ENCODE measurements around the gene FAM78A. TPM values are rescaled to one million over a fixed set of nuclear protein-coding genes. Genes with fewer than 3 reads are reported as not detected.

The FAM78A gene
- total RNA-seq, 1 experiment from 2014 or later: 0.40 TPM

DNA sequence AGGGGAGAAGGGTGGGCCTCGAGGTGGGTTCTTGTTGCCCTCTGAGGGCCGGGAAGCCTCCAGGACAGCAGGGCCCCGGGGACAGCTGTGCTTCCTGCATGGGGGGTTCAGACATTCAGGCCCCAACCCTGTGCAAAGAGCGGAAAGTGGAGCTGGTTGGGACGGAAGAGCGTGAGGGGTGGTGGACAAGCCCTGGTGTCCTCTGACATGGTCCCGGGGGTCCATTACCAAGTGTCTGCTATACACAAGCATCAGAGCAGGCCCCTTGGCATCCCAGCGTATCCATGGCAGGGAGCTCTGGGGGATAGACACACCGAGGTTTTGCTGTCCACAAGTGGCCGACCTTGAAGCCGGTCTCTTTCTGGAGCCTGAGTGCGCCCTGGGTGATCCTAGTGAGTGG, 22.5 kb upstream of the FAM78A start:
- no peak overlapping the region for H3K27ac Mint-ChIP-seq (ENCODE audit: low read depth, unreplicated experiment)

DNA sequence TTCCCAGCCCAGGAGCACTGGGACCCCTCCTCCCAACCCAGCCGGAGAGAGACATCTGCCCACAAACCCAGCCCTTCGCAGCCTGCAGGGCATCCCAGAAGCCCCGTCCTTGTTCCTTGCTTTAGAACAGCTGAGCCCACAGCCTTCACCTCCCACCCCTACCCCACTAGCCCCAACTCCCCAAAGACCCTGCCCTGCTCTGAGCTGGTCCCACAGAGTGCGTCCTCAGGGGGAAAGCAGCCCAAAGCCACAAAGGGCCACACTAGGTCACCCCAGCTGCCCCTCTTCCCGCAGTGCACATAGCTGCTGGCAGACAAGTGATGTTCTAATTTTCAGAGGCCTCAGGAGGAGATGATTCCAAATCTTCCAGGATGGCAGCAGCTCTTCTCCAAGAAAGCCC, 22.0 kb upstream of the FAM78A start:
- Mint-ChIP-seq H3K9me3 (ENCODE audit: unreplicated experiment) (no peaks in the 10 kb centered on the region), H3K4me3 (ENCODE audit: unreplicated experiment) (no peak overlapping the region), H3K36me3 (ENCODE audit: insufficient read depth, unreplicated experiment) (no peaks in the 10 kb centered on the region), H3K27ac (ENCODE audit: low read depth, unreplicated experiment) (no peak overlapping the region), H3K4me1 (ENCODE audit: insufficient read depth, unreplicated experiment) (no peaks in the 10 kb centered on the region), H3K27me3 (ENCODE audit: insufficient read depth, unreplicated experiment) (peaks cover 18% of the 10 kb centered on the region)
- ChIA-PET CTCF (interaction anchor here (0.6 kb wide), 1 partner anchor 986 kb away, joined by 5 read pairs; no protein-coding TSS in a partner anchor), POLR2A (interaction anchor here (1.2 kb wide), 1 partner anchor 27 kb away, joined by 3 read pairs; no protein-coding TSS in a partner anchor)
- intact Hi-C loops (cut with micrococcal nuclease): no loop called here
- no peak for DNase-seq (ENCODE audit: unreplicated experiment)
- TF ChIP-seq, protein P1, sequence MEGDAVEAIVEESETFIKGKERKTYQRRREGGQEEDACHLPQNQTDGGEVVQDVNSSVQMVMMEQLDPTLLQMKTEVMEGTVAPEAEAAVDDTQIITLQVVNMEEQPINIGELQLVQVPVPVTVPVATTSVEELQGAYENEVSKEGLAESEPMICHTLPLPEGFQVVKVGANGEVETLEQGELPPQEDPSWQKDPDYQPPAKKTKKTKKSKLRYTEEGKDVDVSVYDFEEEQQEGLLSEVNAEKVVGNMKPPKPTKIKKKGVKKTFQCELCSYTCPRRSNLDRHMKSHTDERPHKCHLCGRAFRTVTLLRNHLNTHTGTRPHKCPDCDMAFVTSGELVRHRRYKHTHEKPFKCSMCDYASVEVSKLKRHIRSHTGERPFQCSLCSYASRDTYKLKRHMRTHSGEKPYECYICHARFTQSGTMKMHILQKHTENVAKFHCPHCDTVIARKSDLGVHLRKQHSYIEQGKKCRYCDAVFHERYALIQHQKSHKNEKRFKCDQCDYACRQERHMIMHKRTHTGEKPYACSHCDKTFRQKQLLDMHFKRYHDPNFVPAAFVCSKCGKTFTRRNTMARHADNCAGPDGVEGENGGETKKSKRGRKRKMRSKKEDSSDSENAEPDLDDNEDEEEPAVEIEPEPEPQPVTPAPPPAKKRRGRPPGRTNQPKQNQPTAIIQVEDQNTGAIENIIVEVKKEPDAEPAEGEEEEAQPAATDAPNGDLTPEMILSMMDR (IDR thresholded peaks at IDR 0.05; ENCODE audit: unreplicated experiment): no peak
- no TSS peak for BruUV-seq (replicated peaks)

More for the DNA sequence above, 22.5 kb upstream of the FAM78A start:
- H3K9me3 Mint-ChIP-seq (ENCODE audit: unreplicated experiment): no peaks in the 10 kb centered on the region
- peaks cover 18% of the 10 kb centered on the region for H3K27me3 Mint-ChIP-seq (ENCODE audit: insufficient read depth, unreplicated experiment)
- no peak for DNase-seq (ENCODE audit: unreplicated experiment)
- no TSS peak for BruUV-seq (replicated peaks)
- ChIA-PET POLR2A (interaction anchor here (1.2 kb wide), 1 partner anchor 28 kb away, joined by 3 read pairs; no protein-coding TSS in a partner anchor), CTCF (interaction anchor here (0.6 kb wide), 1 partner anchor 986 kb away, joined by 5 read pairs; no protein-coding TSS in a partner anchor)
- H3K36me3 Mint-ChIP-seq (ENCODE audit: insufficient read depth, unreplicated experiment): no peaks in the 10 kb centered on the region
- no peak overlapping the region for H3K4me3 Mint-ChIP-seq (ENCODE audit: unreplicated experiment)
- TF ChIP-seq, protein P1 (IDR thresholded peaks at IDR 0.05; ENCODE audit: unreplicated experiment): no peak
- H3K4me1 Mint-ChIP-seq (ENCODE audit: insufficient read depth, unreplicated experiment): no peaks in the 10 kb centered on the region
- intact Hi-C loops (cut with micrococcal nuclease): no loop called here

DNA sequence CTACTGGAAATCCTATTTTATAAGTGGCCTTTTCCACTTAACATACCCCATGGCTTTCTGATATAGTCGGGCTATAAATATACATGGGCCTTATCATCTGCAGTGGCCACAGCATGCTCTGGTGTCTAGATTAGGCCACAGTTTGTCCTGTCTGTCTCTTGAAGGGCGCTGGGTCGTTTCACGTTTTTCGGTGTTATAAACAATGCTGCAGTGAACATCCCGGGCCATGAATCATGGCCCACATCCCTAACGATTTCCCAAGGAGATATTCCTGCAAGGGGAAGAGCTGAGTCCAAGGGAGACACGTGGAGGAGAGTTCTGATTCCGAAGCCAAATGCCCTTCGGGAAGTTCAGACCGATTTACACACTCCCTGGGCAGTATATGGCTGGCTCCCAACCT, 21.6 kb upstream of the FAM78A start:
- intact Hi-C loops (cut with micrococcal nuclease): no loop called here
- Mint-ChIP-seq H3K27me3 (ENCODE audit: insufficient read depth, unreplicated experiment) (peaks cover 18% of the 10 kb centered on the region), H3K4me3 (ENCODE audit: unreplicated experiment) (no peak overlapping the region), H3K4me1 (ENCODE audit: insufficient read depth, unreplicated experiment) (no peaks in the 10 kb centered on the region), H3K36me3 (ENCODE audit: insufficient read depth, unreplicated experiment) (no peaks in the 10 kb centered on the region), H3K9me3 (ENCODE audit: unreplicated experiment) (no peaks in the 10 kb centered on the region), H3K27ac (ENCODE audit: low read depth, unreplicated experiment) (no peak overlapping the region)
- ChIA-PET POLR2A (interaction anchor here (1.2 kb wide), 1 partner anchor 27 kb away, joined by 3 read pairs; no protein-coding TSS in a partner anchor), CTCF (interaction anchor here (1.2 kb wide), 1 partner anchor 18 kb away, joined by 3 read pairs; no protein-coding TSS in a partner anchor)
- DNase-seq (ENCODE audit: unreplicated experiment): no peak
- TF ChIP-seq, protein P1 (IDR thresholded peaks at IDR 0.05; ENCODE audit: unreplicated experiment): no peak
- no TSS peak for BruUV-seq (replicated peaks)

DNA sequence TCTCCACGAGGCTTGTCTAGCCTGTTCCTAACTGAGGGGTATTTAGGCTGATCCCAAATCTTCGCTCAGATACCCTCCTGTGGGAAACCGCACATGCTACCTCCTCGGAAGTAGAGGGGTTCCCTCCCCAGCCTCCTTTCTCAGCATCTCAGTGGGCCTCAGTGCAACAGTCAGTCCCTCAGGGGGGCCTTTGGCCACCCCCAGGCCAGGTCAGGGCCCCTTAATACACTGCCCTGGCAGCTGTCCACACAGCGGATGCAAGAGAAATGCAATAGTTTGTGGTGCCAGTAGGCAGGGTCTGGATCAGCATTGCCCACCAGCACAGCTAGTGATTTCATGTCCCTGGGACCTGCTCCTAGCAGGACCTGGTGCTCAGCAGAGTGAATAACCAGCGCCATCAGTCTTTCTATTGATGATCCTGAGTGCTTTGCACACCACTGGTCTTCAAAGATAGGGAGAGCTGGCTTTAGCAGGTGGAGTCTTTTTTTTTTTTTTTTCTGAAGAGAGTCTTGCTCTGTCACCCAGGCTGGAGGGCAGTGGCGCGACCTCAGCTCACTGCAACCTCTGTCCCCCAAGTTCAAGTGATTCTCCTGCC, 20.7 kb upstream of the FAM78A start:
- Mint-ChIP-seq H3K4me3 (ENCODE audit: unreplicated experiment) (no peak overlapping the region), H3K4me1 (ENCODE audit: insufficient read depth, unreplicated experiment) (no peaks in the 10 kb centered on the region), H3K27me3 (ENCODE audit: insufficient read depth, unreplicated experiment) (peaks cover 18% of the 10 kb centered on the region), H3K36me3 (ENCODE audit: insufficient read depth, unreplicated experiment) (no peaks in the 10 kb centered on the region), H3K27ac (ENCODE audit: low read depth, unreplicated experiment) (no peak overlapping the region), H3K9me3 (ENCODE audit: unreplicated experiment) (no peaks in the 10 kb centered on the region)
- no TSS peak for BruUV-seq (replicated peaks)
- ChIA-PET POLR2A (no interaction called here), CTCF (interaction anchor here (0.6 to 1.2 kb wide), 3 partner anchors 19 to 54 kb away, joined by 3 to 5 read pairs (median 3); no protein-coding TSS in a partner anchor)
- TF ChIP-seq, protein P1 (IDR thresholded peaks at IDR 0.05; ENCODE audit: unreplicated experiment): no peak
- DNase-seq (ENCODE audit: unreplicated experiment): no peak
- intact Hi-C loops (cut with micrococcal nuclease): no loop called here

Measured in MCF 10A (cell line).